Neural cell (in vitro differentiated cells): ENCODE measurements around the gene NFS1. TPM values are rescaled to one million over a fixed set of nuclear protein-coding genes. Genes with fewer than 3 reads are reported as not detected.

ENCODE experiments used
- H2AFZ ChIP-seq: fragments of 200-600, 300-800 bp; sonication (generic), shearing (Covaris generic); 2 replicates; pipeline ENCODE4 v1.6.0; 2014; ENCODE audit warnings: low read depth, mild to moderate bottlenecking, antibody characterized with exemption, low read length, moderate library complexity
- H3F3A ChIP-seq: fragments of 200-600 bp; shearing (Covaris generic); 2 replicates; pipeline ENCODE4 v1.6.1; 2016; ENCODE audit warnings: mild to moderate bottlenecking, moderate library complexity, mixed read lengths, antibody characterized with exemption, low read length; ENCODE audit not compliant: insufficient read depth, poor library complexity, severe bottlenecking
- H3K27ac ChIP-seq: fragments of 200-600, 300-800 bp; sonication (generic), shearing (Covaris generic); 2 replicates; pipeline ENCODE4 v1.5.1; 2014; ENCODE audit warnings: mild to moderate bottlenecking, low read length, moderate library complexity
- H3K27me3 ChIP-seq: fragments of 300-800, 200-600 bp; sonication (generic), shearing (Covaris generic); 2 replicates; pipeline ENCODE4 v1.6.0; 2014; ENCODE audit warnings: mild to moderate bottlenecking, low read depth, low read length, moderate library complexity; ENCODE audit not compliant: insufficient read depth
- H3K36me3 ChIP-seq: fragments of 300-800, 200-600 bp; sonication (generic), shearing (Covaris generic); 2 replicates; pipeline ENCODE4 v1.5.1; 2014; ENCODE audit warnings: mild to moderate bottlenecking, antibody characterized with exemption, low read length, moderate library complexity; ENCODE audit not compliant: insufficient read depth
- H3K4me2 ChIP-seq: fragments of 300-800, 200-600 bp; sonication (generic), shearing (Covaris generic); 2 replicates; pipeline ENCODE4 v1.6.0; 2014; ENCODE audit warnings: mild to moderate bottlenecking, low read length
- H3K4me3 ChIP-seq: fragments of 300-800, 200-600 bp; sonication (generic), shearing (Covaris generic); 2 replicates; pipeline ENCODE4 v1.5.1; 2014; ENCODE audit warnings: mild to moderate bottlenecking, low read length, moderate library complexity
- H3K79me2 ChIP-seq: fragments of 200-600 bp; shearing (Covaris generic); replicated peaks from 2 replicates; pipeline ENCODE4 v1.6.0; 2014; ENCODE audit warnings: mild to moderate bottlenecking, low read length, moderate library complexity; ENCODE audit not compliant: insufficient read depth
- H3K9ac ChIP-seq: fragments of 300-800, 200-600 bp; sonication (generic), shearing (Covaris generic); 2 replicates; pipeline ENCODE4 v1.6.1; 2016; ENCODE audit warnings: mild to moderate bottlenecking, low read length, mixed read lengths
- H3K9me2 ChIP-seq: fragments of 200-600 bp; shearing (Covaris generic); 2 replicates; pipeline ENCODE4 v1.6.1; 2016; ENCODE audit warnings: mild to moderate bottlenecking, low read length, mixed read lengths; ENCODE audit not compliant: insufficient read depth
- H3K9me3 ChIP-seq: fragments of 200-600, 300-800 bp; sonication (generic), shearing (Covaris generic); 2 replicates; pipeline ENCODE4 v1.6.1; 2016; ENCODE audit warnings: mild to moderate bottlenecking, mixed run types, low read length, moderate library complexity, mixed read lengths
- H4K20me1 ChIP-seq: fragments of 200-600 bp; shearing (Covaris generic); 2 replicates; pipeline ENCODE4 v1.6.1; 2016; ENCODE audit warnings: mild to moderate bottlenecking, mixed run types; ENCODE audit not compliant: insufficient read depth
- EP300 ChIP-seq: fragments of 450-650 bp; conservative IDR thresholded peaks from 2 replicates; pipeline ENCODE4 v1.6.1; 2014; ENCODE audit warnings: antibody characterized with exemption, mild to moderate bottlenecking, moderate library complexity; ENCODE audit not compliant: poor library complexity, severe bottlenecking
- EZH2 ChIP-seq: fragments of 200-600, 300-800 bp; shearing (Covaris generic), sonication (generic); IDR thresholded peaks from 2 replicates; pipeline ENCODE4 v1.6.1; 2014; ENCODE audit warnings: antibody characterized with exemption, low read length, borderline replicate concordance, mild to moderate bottlenecking; ENCODE audit not compliant: insufficient read depth, poor library complexity, severe bottlenecking
- MXI1 ChIP-seq: fragments of 450-650 bp; conservative IDR thresholded peaks from 2 replicates; pipeline ENCODE4 v1.6.1; 2014; ENCODE audit warnings: antibody characterized with exemption, mild to moderate bottlenecking; ENCODE audit not compliant: poor library complexity, severe bottlenecking
- POLR2AphosphoS5 ChIP-seq: IDR thresholded peaks from 2 replicates; pipeline ENCODE4 v1.6.1; 2012
- RAD21 ChIP-seq: fragments of 450-650 bp; conservative IDR thresholded peaks from 2 replicates; pipeline ENCODE4 v1.6.1; 2014; ENCODE audit warnings: antibody characterized with exemption, mild to moderate bottlenecking, moderate library complexity
- SMC3 ChIP-seq: fragments of 450-650 bp; conservative IDR thresholded peaks from 2 replicates; pipeline ENCODE4 v1.6.1; 2014; ENCODE audit warnings: antibody characterized with exemption, mild to moderate bottlenecking, moderate library complexity; ENCODE audit not compliant: poor library complexity
- TAF1 ChIP-seq: IDR thresholded peaks from 2 replicates; pipeline ENCODE4 v1.6.1; 2012; ENCODE audit warnings: low read depth
- polyA plus RNA-seq: library from polyadenylated mRNA; depleted of rRNA; stranded (reverse); fragments of >200 nt; gene quantifications from 2 replicates; pipeline ENCODE4 v1.2.3, GENCODE V29; 2014
- TF ChIP-seq, protein P1 (sequence below): fragments of 450-650 bp; IDR thresholded peaks from 2 replicates; pipeline ENCODE4 v1.5.1; 2014; ENCODE audit warnings: antibody characterized with exemption, mild to moderate bottlenecking, moderate library complexity; ENCODE audit not compliant: poor library complexity, severe bottlenecking
- TF ChIP-seq, protein P2 (sequence below): IDR thresholded peaks from 2 replicates; pipeline ENCODE4 v1.6.1; 2012; ENCODE audit warnings: borderline replicate concordance

NFS1 gene
- polyA plus RNA-seq, 1 donor from 2014 or later, result 55.2 TPM

DNA sequence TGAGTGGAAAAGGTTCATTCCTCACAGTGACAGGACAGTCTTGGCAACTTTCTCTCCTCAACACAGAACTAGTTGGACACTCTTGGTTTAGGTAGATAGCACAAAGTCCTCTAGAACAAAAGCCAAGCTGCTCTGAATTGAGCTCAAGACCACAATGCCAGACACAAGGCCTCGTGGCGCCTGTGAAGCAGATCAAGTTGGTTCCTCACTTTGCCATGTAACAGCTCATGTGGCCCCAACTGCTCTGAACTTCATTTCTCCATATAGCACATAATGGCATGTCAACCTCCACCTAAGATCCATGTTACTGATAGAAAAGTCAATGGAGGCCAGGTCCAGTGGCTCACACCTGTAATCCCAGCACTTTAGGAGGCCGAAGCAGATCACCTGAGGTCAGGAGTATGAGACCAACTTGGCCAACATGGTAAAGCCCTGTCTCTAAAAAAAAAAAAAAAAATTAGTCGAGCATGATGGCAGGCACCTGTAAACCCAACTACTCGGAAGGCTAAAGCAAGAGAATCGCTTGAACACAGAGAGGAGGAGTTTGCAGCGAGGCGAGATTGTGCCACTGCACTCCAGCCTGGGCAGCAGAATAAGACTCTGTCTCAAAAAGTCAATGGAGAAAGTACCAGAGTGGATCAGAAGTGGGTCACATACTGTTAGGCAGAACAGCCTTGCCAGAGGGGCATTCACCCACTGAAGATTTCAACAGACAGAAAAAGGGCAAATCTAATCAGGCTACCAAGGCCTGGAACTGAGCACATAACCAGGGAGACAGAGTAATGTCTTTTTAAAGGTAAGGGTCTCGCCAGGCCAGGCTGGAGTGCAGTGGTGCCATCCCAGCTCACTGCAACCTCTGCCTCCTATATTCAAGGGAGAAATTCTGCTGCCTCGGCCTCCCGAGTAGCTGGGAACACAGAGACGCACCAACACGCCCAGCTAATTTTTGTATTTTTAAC lies 21.3 kb upstream of the NFS1 start:
- H2AFZ ChIP-seq, result no peak overlapping the region
- peaks cover 31% of the 10 kb centered on the region for H4K20me1 ChIP-seq
- H3K27ac ChIP-seq, result no peak overlapping the region
- H3F3A ChIP-seq, result no peaks in the 10 kb centered on the region
- H3K79me2 ChIP-seq, result peaks cover 44% of the 10 kb centered on the region
- H3K27me3 ChIP-seq, result no peaks in the 10 kb centered on the region
- H3K9me2 ChIP-seq, result no peaks in the 10 kb centered on the region
- H3K9me3 ChIP-seq, result no peaks in the 10 kb centered on the region
- H3K4me2 ChIP-seq, result no peak overlapping the region
- no peak overlapping the region for H3K4me3 ChIP-seq
- no peak overlapping the region for H3K9ac ChIP-seq
- peaks cover 3% of the 10 kb centered on the region for H3K36me3 ChIP-seq
- TF ChIP-seq EP300, result no peak
- TF ChIP-seq, protein P1, sequence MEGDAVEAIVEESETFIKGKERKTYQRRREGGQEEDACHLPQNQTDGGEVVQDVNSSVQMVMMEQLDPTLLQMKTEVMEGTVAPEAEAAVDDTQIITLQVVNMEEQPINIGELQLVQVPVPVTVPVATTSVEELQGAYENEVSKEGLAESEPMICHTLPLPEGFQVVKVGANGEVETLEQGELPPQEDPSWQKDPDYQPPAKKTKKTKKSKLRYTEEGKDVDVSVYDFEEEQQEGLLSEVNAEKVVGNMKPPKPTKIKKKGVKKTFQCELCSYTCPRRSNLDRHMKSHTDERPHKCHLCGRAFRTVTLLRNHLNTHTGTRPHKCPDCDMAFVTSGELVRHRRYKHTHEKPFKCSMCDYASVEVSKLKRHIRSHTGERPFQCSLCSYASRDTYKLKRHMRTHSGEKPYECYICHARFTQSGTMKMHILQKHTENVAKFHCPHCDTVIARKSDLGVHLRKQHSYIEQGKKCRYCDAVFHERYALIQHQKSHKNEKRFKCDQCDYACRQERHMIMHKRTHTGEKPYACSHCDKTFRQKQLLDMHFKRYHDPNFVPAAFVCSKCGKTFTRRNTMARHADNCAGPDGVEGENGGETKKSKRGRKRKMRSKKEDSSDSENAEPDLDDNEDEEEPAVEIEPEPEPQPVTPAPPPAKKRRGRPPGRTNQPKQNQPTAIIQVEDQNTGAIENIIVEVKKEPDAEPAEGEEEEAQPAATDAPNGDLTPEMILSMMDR, result no peak
- TF ChIP-seq MXI1, result no peak
- TF ChIP-seq RAD21, result no peak
- TF ChIP-seq TAF1, result no peak
- no peak for TF ChIP-seq POLR2AphosphoS5
- TF ChIP-seq, protein P2, sequence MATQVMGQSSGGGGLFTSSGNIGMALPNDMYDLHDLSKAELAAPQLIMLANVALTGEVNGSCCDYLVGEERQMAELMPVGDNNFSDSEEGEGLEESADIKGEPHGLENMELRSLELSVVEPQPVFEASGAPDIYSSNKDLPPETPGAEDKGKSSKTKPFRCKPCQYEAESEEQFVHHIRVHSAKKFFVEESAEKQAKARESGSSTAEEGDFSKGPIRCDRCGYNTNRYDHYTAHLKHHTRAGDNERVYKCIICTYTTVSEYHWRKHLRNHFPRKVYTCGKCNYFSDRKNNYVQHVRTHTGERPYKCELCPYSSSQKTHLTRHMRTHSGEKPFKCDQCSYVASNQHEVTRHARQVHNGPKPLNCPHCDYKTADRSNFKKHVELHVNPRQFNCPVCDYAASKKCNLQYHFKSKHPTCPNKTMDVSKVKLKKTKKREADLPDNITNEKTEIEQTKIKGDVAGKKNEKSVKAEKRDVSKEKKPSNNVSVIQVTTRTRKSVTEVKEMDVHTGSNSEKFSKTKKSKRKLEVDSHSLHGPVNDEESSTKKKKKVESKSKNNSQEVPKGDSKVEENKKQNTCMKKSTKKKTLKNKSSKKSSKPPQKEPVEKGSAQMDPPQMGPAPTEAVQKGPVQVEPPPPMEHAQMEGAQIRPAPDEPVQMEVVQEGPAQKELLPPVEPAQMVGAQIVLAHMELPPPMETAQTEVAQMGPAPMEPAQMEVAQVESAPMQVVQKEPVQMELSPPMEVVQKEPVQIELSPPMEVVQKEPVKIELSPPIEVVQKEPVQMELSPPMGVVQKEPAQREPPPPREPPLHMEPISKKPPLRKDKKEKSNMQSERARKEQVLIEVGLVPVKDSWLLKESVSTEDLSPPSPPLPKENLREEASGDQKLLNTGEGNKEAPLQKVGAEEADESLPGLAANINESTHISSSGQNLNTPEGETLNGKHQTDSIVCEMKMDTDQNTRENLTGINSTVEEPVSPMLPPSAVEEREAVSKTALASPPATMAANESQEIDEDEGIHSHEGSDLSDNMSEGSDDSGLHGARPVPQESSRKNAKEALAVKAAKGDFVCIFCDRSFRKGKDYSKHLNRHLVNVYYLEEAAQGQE, result no peak
- TF ChIP-seq SMC3, result no peak
- TF ChIP-seq EZH2, result no peak

DNA sequence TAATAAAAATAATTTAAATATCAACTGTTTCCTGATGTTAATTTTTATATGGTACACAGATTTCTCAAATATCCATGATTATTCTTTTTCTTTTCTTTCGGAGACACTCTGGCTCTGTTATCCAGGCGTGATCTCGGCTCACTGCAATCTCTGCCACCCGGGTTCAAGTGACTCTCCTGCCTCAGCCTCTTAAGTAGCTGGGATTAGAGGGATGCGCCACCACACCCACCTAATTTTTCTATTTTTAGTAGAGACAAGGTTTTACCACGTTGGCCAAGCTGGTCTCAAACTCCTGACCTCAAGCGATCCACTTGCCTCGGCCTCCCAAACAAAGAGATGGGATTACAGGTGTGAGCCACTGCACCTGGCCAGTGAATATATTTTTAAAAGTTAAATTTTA lies 20.6 kb upstream of the NFS1 start:
- Histone ChIP-seq H3K27ac (no peak overlapping the region), H3K36me3 (peaks cover 3% of the 10 kb centered on the region), H3K9me2 (no peaks in the 10 kb centered on the region), H3K9ac (no peak overlapping the region), H2AFZ (no peak overlapping the region), H3F3A (no peaks in the 10 kb centered on the region), H3K4me3 (no peak overlapping the region), H3K4me2 (no peak overlapping the region), H3K9me3 (no peaks in the 10 kb centered on the region), H3K27me3 (no peaks in the 10 kb centered on the region), H3K79me2 (peaks cover 40% of the 10 kb centered on the region), H4K20me1 (peaks cover 31% of the 10 kb centered on the region)
- TF ChIP-seq SMC3 (no peak), MXI1 (no peak), TAF1 (no peak), RAD21 (no peak), EZH2 (no peak), POLR2AphosphoS5 (no peak), EP300 (no peak)
- TF ChIP-seq, protein P1, result no peak
- TF ChIP-seq, protein P2, result no peak
